Measurements from ENCODE around the gene SPG21.

Gene SPG21

DNA sequence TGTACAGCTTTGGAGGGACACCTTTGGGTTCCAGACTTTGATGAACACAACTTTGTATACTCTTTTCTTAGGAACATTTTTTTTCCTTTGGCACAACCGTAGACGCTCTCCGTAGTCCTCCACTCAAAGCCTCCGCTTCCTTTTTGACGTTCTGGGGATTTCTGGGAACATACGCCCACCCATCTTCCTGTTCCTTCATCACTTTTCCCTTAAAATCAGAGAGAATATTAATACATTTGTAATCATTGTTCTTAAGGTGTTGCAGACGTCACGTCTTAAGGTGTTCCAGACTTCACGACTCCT is 405 bp upstream of the SPG21 start:
- no peak for DNase-seq

DNA sequence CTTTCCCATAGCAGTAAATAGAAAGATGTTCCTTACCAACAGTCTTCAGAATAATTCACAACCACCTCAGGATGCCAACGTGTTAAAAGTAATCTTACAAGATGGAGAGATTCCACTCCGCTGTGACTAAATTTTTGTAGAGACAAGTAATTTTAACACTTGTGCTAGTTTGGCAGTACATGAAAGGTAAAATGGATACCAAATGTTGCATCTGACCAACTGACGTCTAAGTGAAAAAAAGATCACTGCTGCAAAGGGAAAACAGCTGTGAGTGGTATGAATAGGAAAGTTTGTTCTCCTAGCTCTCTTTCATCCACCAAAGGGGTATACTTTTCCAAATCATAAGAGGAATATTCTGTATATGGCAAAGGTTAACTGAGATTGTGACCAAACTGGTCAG is 2.6 kb downstream of the SPG21 start:
- DNase-seq = no peak

DNA sequence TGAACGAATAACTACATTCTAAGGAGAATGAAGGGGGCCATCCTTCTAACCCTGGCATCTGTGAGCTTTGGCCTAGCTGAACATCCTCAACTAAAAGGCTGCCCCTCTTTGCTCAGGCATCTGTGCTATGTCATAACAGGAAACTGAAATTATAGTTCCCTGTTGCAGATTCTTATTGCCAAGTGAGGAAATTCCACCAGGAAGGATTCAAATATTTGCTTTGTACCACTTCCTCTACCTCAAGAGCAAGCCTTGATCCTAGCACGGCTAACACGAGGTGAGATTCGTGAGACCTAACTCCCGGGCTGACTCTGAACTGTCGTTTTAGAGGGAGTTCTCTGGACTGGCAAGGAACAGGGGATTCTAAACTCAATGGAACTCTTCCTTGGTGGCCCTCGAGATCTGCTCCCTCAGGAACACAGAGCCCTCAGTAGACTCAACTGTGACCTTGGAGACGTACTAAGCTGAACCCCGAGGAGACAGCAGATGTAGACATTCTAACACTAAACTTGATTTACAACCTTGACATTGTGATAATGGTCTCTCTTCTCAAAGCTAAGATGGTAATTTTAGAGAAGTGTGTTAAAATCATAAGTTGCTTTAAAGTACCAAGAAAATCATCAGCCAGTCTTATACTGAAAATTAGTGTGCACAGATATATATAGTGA is 4.2 kb downstream of the SPG21 start:
- DNase-seq = peak; percentile 20

DNA sequence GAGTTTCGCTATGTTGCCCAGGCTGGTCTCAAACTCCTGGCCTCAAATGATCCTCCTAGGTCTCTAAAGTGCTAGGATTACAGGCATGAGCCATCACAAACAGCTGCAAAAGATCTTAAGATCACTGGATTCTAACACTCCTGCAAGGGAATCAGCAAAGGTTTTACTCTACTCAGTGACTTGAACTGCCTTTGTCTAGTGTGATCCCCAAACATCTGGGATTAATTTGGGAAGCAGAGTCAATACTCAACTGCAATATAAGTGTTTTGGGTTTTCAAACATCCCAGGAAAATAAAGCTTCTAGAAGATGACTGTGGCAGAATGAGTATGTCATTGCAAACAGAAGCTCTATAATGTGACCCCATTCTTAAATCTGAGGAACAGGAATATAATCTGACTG is 7.2 kb downstream of the SPG21 start:
- no peak for DNase-seq

DNA sequence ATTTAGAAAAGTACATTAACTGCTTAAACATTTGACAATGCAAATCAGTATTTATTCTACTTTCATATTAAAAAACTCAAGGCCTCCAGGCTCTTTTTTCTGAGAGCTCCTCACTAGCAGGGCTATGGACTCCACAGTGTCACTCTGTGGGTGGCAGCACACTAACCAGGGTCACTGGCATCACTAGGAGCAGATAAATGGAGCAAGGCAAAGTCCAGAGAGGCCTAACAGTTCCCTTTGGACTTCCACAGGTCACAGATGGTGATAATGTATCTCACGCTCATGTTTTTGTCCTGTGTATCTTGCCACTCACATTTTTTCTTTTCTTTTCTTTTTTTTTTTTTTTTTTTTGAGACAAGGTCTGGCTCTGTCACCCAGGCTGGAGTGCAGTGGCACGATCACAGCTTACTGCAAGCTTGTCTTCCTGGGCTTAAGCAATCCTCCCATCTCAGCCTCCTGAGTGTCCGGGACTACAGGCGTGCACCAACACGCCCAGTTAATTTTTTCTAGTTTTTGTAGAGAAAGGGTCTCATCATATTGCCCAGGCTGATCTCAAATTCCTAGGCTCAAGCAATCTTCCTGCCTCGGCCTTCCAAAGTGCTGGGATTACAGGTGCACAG is 7.8 kb downstream of the SPG21 start:
- DNase-seq = no peak

DNA sequence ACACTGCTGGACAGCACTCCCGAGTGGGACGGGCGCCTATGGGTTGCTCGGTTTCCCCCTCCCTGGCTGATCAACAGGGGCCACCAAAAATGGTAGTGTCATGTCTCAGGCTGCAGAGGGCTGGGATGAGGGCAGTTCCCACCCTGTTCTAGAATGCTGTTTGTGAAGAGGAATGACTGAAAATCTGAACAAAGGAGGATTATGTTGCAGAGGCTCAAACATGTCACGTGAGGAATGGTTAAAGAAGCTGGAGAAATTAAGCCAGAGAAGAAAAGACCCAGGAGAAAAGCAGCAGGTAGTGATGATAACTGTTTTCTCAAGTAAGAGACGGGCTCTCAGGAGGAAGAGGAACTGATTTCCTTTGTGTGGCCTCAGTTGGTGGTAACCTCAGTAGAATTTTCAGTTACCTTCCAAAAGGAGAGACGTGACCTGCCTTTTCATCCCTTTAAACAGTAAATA is 10.4 kb downstream of the SPG21 start:
- DNase-seq = no peak

DNA sequence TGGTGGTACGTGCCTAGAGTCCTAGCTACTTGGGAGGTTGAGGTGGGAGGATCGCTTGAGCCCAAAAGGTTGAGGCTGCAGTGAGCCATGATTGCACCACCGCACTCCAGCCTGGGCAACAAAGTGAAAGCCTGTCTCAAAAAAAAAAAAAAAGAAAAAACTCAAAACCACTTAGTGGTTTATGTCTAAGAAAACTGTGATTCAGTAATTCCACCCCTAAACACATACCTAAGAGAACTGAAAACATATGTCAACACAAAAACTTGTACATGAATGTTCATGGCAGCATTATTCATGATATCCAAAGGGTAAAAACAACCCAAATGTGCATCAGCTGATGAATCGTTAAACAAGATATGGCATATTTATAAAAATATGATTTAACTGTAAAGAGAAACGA is 14.3 kb downstream of the SPG21 start:
- no peak for DNase-seq

DNA sequence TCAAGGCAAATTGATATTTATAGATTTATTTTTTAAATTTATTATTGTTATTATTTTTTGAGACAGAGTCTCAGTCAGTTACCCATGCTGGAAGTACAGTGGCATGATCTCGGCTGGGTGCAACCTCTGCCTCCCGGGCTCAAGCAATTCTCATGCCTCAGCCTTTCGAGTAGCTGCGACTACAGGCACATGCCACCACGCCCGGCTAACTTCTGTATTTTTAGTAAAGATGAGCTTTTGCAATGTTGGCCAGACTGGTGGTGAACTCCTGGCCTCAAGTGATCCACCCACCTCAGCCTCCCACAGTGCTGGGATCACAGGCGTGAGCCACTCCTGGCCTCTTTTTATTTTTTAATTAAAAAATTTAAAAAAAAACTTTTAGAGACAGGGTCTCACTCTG is 19.0 kb downstream of the SPG21 start:
- DNase-seq = no peak

DNA sequence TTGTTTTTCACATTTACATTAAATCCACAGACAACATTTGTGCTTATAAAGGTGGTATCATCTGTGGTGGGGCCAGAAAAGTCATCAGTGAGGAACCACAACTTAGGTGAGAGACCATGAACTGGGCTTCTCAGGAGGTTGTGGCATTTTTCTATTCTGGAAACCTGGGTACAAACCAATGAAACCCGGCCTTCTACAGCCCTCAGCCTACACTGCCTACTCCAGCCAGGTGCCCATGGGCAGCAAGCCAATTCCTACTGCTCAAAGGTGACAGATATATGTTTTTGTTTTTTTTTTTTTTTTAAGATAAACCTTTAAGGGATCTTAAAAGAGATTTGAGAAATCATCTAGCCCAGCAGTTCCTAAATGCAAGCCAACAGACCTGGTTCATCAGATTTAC is 20.3 kb downstream of the SPG21 start:
- no peak for DNase-seq

DNA sequence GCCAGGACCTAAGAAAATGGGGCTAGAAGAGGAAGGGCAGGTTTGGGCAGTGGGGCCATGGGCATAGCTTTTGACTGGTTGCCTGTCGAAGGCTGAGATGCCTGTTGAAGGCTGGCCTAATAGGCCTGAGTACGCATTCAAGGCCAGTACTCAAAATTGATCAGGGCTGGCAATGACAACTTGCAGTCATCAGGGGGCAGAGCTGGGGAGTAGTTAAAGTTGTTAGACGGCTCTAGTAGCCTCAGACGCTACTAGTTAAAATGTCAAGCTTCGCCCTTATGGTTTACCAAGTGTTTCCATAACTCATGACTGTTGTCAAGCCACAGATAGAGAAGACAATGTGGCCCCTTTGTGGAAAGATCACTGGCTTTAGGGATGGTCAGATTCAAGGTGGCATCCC is 28.7 kb downstream of the SPG21 start:
- DNase-seq = no peak

DNA sequence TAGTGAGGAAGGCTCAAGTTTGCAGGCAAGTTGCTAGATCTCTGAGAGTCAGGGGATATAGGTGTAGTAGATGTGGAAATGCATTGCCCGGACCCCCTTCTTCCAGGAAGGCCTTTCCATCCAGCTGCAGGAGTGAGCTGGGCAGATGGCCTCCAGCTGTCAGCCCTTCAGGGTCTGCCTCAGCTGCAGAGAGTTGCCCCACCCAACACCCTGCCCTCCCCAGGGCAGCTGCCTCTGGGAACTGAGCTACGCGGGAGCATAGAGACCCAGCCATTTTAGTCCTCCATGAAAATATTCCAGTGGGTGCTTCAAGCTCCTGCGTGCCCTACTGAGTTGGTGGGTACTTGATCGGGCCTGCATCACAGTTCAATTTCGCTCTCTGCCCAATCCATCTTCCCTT is 29.6 kb downstream of the SPG21 start:
- no peak for DNase-seq

DNA sequence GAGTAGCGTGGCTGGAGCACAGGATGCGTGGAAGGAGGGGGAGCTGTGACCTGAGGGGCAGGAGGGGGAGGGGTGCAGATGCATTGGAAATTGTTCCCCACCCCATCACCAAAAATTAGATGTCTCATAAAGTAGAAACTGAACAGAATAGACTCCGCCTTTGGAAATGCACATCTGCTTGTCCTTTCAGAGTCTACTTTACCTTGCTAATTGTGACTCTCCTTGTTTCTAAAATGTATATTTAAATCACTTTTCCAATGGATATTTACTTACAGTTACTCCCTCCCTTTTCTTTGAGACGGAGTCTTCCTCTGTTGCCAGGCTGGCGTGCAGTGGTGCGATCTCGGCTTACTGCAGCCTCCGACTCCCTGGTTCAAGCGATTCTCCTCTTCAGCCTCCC is 30.6 kb downstream of the SPG21 start:
- DNase-seq = no peak

DNA sequence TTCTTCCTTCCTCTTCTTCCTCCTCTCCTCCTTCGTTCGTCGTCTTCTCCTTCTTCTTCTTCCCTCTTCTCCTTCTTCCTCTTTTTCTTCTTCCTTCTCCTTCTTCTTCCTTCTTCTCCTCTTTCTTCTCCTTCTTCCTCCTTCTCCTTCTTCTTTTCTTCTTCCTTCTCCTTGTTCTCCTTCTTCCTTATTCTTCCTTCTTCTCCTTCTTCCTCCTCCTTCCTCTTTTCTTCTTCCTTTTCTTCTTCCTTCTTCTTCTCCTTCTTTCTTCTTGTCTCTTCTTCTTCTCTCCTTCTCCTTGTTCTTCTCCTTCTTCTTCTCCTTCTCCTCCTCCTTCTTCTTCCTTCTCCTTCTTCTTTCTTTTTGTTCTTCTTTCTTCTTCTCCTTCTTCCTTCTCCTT is 35.3 kb downstream of the SPG21 start:
- DNase-seq = no peak

DNA sequence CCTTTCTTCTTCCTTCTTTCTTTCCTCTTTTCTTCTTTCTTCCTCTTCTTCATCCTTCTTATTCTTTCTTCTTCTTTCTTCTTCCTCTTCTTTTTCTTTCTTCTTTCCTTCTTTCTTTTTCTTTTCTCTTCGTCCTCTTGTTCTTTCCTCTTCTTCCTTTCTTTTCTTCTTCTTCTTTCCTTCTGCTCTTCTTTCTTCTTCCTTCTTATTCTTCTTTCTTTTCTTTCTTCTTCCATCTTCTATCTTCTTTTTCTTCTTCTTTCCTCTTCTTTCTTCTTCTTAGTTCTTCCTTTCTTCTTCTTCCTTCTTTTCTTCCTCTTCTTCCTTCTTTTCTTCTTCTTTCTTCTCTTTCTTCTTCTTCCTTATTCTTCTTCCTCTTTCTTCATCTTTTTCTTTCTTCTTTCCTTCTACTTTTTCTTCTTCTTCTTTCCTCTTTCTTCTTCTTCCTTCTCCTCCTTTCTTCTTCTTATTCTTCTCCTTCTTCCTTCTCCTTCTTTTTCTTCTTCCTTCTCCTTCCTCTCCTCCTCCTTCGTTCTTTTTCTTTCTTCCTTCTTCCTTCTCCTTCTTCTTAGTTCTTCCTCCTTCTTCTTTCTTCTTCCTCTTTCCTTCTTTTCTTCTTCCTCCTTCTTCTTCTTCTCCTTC is 37.8 kb downstream of the SPG21 start:
- no peak for DNase-seq

DNA sequence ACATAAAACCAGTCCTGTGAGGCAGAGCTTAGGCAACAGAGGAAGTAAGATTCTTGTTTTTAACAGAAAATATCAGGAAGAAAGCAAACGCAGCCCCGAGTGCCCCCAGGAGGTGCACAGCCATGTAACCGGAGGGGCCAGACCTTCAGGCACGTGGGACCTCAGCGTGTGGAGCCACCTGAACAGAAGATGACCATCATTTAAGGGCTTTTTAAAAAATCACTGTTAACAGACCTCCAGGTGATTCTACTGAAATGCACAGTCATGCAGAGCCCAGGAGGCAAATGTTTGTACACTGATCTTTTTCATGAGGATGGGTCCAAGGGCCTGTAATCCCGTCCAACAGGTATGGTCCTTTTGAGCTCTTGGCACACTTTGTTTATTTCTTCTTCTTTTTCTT is 38.8 kb downstream of the SPG21 start:
- DNase-seq = no peak

DNA sequence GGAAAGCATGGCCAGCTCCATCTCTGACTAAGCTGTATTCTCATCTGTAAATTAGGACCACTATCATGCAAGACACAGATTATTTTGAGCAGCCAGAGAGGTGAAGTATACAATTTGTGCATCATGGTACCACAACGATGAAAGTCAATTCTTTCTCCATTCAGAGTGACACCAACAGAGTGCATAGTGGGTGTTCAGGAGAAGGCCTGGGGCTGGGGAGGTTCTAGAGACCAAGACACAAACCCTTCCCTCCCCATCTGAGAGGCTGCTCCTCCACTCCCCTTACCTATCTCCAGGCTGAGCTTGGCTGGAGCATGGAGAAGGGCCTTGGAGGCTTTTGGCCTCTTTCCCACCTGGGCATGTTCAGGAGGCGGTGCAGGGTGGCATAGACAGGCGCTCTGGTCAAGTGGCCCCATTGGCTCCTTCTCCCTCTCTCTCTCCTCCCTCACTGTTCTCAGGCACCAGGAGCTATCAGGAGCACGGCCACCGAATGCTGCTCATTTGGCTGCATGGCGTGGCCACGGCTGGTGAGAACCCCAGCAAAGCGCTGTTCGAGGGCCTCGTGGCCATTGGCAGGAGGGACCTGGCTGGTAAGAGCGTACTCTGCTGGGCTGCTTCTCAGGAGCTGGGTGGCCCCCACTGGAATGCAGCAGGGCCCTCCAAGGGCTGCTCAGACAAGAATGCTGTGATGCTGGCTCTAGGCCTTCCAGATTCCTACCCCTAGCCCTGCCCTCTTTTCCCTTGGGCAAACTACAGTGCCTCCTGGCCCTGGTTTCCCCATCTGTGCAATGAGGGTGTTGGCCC is 40.1 kb downstream of the SPG21 start:
- no peak for DNase-seq

DNA sequence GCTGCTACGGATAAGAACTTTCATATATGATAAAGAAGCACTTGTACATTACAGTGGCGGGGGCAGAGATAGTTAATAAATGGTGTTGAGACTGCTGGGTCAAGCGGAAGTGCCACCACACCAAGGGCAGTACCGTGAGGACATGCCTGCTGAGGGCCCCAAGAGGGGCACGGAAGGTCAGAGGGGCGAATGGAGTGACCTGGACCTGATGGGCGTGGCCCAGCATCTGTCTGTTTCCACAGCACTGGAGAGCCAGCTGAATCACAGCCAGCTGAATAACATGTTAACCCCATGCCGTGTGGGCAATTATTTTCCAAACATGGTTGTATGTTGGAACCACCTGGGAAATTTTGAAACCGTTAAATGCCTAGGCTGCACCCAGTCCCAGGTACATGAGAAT is 40.8 kb downstream of the SPG21 start:
- DNase-seq = no peak

DNA sequence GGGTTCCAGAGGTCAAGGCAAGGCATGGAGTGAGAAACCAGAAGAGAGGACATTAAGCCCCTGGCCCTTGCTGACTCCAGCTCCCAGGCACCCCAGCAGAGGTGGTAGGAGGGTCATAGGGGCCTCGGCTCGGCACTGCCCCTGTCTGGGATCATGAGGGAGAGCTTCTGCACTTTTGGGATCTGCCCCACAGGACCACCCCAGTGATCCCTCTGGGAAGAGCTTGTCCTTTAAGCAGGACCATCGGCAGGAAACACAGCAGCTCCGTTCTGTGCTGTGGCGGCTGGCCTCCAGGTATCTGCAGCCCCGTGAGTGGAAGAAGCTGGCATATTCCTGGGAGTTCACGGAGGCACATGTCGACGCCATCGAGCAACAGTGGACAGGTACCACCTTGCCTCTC is 42.5 kb downstream of the SPG21 start:
- DNase-seq = no peak

DNA sequence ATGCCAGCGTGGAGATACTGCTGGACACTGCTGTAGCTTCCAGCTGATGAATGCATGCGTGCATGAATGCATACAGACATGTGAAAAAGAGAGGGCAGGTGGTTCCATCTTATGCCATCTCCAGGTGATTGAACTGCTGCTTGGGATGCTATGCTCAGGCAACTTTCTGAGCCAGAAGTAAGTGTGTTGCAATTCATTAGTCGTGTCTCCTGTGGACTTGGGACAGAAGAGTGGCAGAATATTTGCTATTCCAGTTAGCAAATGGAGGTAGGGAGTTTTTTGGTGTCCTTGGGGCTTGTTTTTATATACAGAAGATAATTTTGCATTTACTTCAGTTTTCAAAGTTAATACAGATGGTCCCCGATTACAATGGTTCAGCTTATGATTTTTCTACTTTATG is 44.8 kb downstream of the SPG21 start:
- no peak for DNase-seq

DNA sequence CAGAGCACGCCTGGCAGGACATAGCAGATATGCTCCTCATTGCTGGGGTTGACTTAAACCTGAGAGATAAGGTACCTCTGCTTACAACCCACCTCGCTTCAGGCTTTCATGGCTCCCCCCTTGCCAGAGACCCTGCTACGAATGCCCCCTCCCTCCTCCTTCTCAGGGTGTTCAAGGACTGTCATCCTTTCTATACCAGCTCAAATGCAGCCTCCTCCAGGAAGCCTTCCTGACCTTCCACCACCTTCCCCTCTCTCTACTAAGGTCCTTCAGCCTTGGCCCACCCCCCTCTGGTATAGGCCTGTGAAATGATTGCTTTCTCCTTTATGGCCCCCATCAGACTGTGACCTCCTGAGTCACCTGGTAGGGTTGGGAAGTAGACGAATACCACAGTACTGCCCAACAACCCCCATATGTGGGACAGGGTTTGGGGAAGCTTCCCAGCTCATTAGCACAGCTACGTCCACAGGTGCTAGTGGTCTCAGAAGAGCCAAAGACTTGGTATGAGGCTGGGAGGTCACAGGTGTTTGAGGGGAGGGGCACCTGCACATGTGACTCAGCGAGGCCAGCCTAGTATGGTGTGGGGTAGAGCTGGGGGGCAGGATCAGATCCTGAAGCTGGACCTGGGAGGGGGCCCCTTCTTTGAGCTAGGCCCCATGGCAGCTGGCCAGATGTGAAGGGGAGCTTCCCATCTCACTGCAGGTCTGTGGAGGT is 46.0 kb downstream of the SPG21 start:
- DNase-seq = no peak

DNA sequence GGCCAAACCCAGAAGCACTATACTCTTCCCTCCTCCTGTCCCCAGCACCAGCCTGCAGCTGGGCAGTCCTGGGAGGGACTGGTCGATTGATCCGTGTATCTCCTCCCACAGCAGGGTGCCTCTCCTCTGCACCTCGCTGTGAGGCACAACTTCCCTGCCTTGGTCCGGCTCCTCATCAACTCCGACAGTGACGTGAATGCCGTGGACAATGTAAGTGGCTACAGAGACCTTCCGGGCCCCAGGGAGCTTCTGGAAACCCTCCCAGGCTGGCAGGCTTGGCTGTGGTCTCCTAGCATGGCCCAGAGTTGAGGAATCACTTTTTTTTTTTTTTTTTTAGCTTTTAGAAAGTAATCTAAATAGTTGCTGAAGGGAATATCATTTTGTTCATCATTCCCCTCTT is 47.4 kb downstream of the SPG21 start:
- DNase-seq = no peak

DNA sequence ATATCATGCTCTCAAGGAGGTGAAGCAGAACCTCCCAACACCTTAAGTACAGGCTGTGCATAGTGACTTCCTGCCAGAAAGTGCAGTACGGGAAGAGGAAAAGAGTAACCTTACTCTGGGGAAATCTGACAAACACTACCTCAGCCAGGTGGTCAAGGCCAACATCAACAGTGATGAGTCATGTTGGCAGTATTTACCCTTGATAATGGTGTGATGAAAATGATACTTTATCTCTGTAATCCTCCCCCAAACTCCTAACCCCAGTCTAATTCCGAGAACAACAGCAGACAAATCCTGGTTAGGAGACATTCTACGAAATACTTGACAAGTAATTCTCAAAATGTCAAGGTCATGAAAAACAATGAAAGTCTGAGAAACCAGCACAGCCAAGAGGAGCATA is 51.5 kb downstream of the SPG21 start:
- no peak for DNase-seq

DNA sequence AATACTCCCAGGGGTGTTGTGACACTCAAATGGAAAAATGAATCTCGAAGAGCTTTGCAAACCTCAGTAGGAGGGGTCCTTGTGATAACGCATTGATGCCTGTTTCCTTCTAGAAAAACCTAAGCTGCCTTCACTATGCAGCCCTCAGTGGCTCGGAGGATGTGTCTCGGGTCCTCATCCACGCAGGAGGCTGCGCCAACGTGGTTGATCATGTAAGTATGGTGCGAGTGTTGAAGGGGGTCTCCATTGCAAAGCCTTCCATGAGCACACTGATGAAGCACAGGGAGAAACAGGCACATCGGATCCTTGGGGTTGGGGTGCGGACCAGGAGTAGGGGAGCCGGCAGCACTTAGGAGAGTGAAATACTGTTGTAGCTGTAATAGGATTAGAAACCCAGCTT is 55.7 kb downstream of the SPG21 start:
- no peak for DNase-seq

Measured in SIG-M5 (cell line).